Measurements from ENCODE around the gene DNAJC11. TPM values are rescaled to one million over a fixed set of nuclear protein-coding genes. Genes with fewer than 3 reads are reported as not detected.

Gene DNAJC11
- total RNA-seq, 1 experiment from 2014 or later, result 93.6 TPM

DNA sequence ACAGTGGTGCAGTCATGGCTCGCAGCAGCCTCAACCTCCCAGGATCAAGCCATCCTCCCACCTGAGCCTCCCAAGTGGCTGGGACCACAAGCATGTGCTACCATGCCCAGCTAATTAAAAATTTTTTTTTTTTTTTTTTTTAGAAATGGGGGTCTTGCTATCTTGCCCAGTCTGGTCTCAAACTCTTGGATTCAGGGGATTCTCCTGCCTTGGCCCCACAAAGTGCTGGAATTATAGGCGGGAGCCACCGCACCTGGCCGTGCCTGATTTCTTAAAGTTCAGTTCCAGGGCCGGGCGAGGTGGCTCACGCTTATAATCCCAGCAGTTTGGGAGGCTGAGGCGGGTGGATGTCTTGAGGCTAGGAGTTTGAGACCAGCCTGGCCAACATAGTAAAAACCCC is 70.6 kb downstream of the DNAJC11 start:
- H3K4me3 ChIP-seq (ENCODE audit: low read depth in 2 of 2, low read length in 2 of 2), result no peak overlapping the region
- intact Hi-C loops (cut with micrococcal nuclease; ENCODE audit: unreplicated experiment), result no loop called here
- in situ Hi-C loops (cut with HindIII; ENCODE audit: low pct_unique_long_range_greater_than_20kb, low sequenced_read_pairs), result no loop called here
- TF ChIP-seq, protein P1, sequence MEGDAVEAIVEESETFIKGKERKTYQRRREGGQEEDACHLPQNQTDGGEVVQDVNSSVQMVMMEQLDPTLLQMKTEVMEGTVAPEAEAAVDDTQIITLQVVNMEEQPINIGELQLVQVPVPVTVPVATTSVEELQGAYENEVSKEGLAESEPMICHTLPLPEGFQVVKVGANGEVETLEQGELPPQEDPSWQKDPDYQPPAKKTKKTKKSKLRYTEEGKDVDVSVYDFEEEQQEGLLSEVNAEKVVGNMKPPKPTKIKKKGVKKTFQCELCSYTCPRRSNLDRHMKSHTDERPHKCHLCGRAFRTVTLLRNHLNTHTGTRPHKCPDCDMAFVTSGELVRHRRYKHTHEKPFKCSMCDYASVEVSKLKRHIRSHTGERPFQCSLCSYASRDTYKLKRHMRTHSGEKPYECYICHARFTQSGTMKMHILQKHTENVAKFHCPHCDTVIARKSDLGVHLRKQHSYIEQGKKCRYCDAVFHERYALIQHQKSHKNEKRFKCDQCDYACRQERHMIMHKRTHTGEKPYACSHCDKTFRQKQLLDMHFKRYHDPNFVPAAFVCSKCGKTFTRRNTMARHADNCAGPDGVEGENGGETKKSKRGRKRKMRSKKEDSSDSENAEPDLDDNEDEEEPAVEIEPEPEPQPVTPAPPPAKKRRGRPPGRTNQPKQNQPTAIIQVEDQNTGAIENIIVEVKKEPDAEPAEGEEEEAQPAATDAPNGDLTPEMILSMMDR (IDR thresholded peaks at IDR 0.05), result no peak
- TF ChIP-seq TCF7L2 (IDR thresholded peaks at IDR 0.05; ENCODE audit: low read depth, low read length) (no peak), SIN3A (IDR thresholded peaks at IDR 0.05; ENCODE audit: borderline replicate concordance, insufficient read depth, low read depth, low read length) (no peak)
- CTCF ChIA-PET, result no interaction called here
- BruUV-seq (replicated peaks), result no TSS peak
- ATAC-seq (no peak), DNase-seq (ENCODE audit: low read depth, low spot score) (no peak)
- no peaks in the 10 kb centered on the region for H3K9me3 ChIP-seq (ENCODE audit: control insufficient read depth, insufficient read depth, low read depth, low read length)
- H3K27ac ChIP-seq (ENCODE audit: low read length), result no peak overlapping the region
- POLR2A ChIA-PET, result no interaction called here
- H3K36me3 ChIP-seq (ENCODE audit: control insufficient read depth, insufficient read depth, low read length), result peaks cover 2% of the 10 kb centered on the region; the same call in 1 of the 2 replicates
- no peaks in the 10 kb centered on the region for H3K4me1 ChIP-seq (ENCODE audit: control insufficient read depth, insufficient read depth, low read length)
- no peaks in the 10 kb centered on the region for H3K27me3 ChIP-seq (ENCODE audit: control insufficient read depth, insufficient read depth, low read length)

DNA sequence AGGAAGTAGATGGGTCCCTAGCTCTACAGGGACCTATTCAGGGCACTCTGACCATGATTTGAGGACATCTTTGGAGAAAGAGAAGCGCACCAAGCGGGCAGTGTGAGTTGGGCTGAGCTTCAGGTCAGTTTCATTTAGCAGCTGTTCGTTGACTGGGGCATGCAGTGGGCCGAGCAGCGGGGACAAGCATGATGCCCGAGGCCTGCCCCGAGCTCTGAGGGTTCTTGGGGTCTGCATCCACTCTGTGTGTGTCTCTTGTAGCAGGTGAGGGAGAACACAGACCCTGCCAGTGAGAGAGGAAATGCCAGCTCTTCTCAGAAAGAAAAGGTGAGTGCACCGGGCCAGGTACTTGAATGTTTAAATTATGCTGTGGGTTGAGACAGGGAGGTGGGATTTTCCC is 71.6 kb downstream of the DNAJC11 start:
- ChIA-PET POLR2A (no interaction called here), CTCF (no interaction called here)
- Histone ChIP-seq H3K27me3 (ENCODE audit: control insufficient read depth, insufficient read depth, low read length) (no peaks in the 10 kb centered on the region), H3K36me3 (ENCODE audit: control insufficient read depth, insufficient read depth, low read length) (peaks cover 2% of the 10 kb centered on the region; the same call in 1 of the 2 replicates), H3K4me3 (ENCODE audit: low read depth in 2 of 2, low read length in 2 of 2) (no peak overlapping the region), H3K9me3 (ENCODE audit: control insufficient read depth, insufficient read depth, low read depth, low read length) (no peaks in the 10 kb centered on the region), H3K4me1 (ENCODE audit: control insufficient read depth, insufficient read depth, low read length) (no peaks in the 10 kb centered on the region), H3K27ac (ENCODE audit: low read length) (no peak overlapping the region)
- no peak for ATAC-seq
- in situ Hi-C loops (cut with HindIII; ENCODE audit: low pct_unique_long_range_greater_than_20kb, low sequenced_read_pairs) (no loop called here), intact Hi-C loops (cut with micrococcal nuclease; ENCODE audit: unreplicated experiment) (no loop called here)
- TF ChIP-seq, protein P1 (IDR thresholded peaks at IDR 0.05), result no peak
- TF ChIP-seq, protein P2, sequence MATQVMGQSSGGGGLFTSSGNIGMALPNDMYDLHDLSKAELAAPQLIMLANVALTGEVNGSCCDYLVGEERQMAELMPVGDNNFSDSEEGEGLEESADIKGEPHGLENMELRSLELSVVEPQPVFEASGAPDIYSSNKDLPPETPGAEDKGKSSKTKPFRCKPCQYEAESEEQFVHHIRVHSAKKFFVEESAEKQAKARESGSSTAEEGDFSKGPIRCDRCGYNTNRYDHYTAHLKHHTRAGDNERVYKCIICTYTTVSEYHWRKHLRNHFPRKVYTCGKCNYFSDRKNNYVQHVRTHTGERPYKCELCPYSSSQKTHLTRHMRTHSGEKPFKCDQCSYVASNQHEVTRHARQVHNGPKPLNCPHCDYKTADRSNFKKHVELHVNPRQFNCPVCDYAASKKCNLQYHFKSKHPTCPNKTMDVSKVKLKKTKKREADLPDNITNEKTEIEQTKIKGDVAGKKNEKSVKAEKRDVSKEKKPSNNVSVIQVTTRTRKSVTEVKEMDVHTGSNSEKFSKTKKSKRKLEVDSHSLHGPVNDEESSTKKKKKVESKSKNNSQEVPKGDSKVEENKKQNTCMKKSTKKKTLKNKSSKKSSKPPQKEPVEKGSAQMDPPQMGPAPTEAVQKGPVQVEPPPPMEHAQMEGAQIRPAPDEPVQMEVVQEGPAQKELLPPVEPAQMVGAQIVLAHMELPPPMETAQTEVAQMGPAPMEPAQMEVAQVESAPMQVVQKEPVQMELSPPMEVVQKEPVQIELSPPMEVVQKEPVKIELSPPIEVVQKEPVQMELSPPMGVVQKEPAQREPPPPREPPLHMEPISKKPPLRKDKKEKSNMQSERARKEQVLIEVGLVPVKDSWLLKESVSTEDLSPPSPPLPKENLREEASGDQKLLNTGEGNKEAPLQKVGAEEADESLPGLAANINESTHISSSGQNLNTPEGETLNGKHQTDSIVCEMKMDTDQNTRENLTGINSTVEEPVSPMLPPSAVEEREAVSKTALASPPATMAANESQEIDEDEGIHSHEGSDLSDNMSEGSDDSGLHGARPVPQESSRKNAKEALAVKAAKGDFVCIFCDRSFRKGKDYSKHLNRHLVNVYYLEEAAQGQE (IDR thresholded peaks at IDR 0.05; ENCODE audit: insufficient read depth in 1 of 2, low read depth in 2 of 2, low read length in 1 of 2), result no peak
- TF ChIP-seq SIN3A (IDR thresholded peaks at IDR 0.05; ENCODE audit: borderline replicate concordance, insufficient read depth, low read depth, low read length) (no peak), POLR2AphosphoS5 (IDR thresholded peaks at IDR 0.05; ENCODE audit: low read depth, low read length) (no peak), TCF7L2 (IDR thresholded peaks at IDR 0.05; ENCODE audit: low read depth, low read length) (no peak)
- no TSS peak for BruUV-seq (replicated peaks)
- DNase-seq (ENCODE audit: low read depth, low spot score), result no peak

Data from Panc1 (cell line).